Measurements from ENCODE around the gene EPN1. TPM values are rescaled to one million over a fixed set of nuclear protein-coding genes. Genes with fewer than 3 reads are reported as not detected.

The EPN1 gene
- total RNA-seq, 1 donor from 2014 or later = 65.2 TPM

DNA sequence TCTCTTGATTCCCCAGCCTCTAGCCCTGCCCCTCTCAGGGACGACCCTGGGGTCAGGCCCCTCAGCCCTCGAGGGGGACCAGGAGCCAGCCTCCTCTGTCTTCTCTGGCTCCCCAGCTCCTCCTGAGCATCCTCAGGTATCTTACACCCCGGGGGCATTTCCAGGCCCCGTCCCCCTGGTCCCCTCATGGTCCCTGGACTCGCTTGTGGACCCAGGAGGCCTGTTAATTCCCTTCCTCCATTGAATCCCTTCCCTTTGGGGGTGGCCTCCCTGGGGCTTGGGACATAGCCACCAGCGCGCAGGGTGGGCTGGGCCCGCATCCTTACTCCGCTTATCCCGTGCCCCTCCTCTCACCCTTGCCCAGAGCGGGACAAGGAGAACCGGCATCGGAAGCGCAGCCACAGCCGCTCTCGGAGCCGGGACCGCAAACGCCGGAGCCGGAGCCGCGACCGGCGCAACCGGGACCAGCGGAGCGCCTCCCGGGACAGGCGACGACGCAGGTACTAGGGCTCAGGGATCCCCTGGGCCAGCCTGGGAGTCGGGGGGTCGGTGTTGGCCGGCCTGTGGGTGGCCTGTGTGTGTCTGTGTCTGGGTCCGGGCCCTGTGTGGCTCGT, 16.1 kb upstream of the EPN1 start:
- DNase-seq (no peak), ATAC-seq (ENCODE audit: low read depth) (no peak)
- H3K27me3 Mint-ChIP-seq = no peaks in the 10 kb centered on the region
- ChIA-PET CTCF (no interaction called here), POLR2A (interaction anchor here (0.6 kb wide), 1 partner anchor 8 kb away, joined by 6 read pairs; no protein-coding TSS in a partner anchor)
- peaks cover 51% of the 10 kb centered on the region for H3K4me1 Mint-ChIP-seq
- TF ChIP-seq CTCF (IDR thresholded peaks at IDR 0.05) = no peak
- peaks cover 76% of the 10 kb centered on the region for H3K36me3 Mint-ChIP-seq (ENCODE audit: low read depth)
- intact Hi-C loops (cut with micrococcal nuclease) = no loop called here
- no peak overlapping the region for H3K27ac Mint-ChIP-seq
- no peak overlapping the region for H3K4me3 Mint-ChIP-seq
- no peaks in the 10 kb centered on the region for H3K9me3 Mint-ChIP-seq

DNA sequence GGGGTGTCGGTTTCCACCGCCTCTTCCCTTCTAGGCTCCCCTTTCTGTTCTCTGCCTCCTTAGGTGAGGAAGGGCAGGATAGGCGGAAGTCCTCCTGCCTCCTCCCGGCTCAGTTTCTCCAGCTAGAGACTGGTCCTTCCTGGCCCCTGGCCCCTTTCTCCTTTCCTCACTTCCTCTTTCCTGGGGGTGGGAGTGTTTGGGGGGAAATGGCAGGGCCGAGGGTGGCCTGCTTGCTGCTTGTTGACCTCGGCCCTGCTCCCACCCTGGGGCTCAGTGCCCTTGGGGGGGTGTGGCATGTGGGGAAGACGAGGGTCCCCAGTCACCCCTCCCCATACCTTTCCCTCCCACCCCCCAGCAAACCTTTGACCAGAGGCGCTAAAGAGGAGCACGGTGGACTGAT, 15.2 kb upstream of the EPN1 start:
- peaks cover 51% of the 10 kb centered on the region for H3K4me1 Mint-ChIP-seq
- intact Hi-C loops (cut with micrococcal nuclease) = no loop called here
- H3K27ac Mint-ChIP-seq = peak overlapping the region; percentile 47
- H3K9me3 Mint-ChIP-seq = no peaks in the 10 kb centered on the region
- H3K36me3 Mint-ChIP-seq (ENCODE audit: low read depth) = peaks cover 78% of the 10 kb centered on the region
- H3K27me3 Mint-ChIP-seq = no peaks in the 10 kb centered on the region
- H3K4me3 Mint-ChIP-seq = peak overlapping the region; percentile 59
- ChIA-PET POLR2A (interaction anchor here (0.6 kb wide), 1 partner anchor 14 kb away, joined by 5 read pairs; no protein-coding TSS in a partner anchor), CTCF (no interaction called here)
- TF ChIP-seq CTCF (IDR thresholded peaks at IDR 0.05) = no peak
- no peak for ATAC-seq (ENCODE audit: low read depth)
- no peak for DNase-seq

DNA sequence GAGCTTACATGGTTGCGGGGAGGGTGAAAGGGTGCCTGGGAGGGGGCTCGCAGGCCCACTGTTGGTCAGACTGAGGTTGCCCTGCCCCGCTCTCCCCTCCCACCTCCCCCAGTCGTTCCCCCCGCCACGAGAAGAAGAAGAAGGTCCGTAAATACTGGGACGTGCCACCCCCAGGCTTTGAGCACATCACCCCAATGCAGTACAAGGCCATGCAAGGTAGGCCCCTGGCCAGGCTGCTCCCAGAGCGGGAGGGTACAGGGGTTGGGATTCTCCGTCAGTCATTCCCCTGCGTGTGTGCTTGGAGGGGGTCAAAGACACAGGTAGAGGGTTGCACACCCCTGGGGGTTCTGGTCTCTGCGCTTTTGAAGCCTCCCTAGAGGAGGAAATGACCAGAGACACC, 14.6 kb upstream of the EPN1 start:
- Mint-ChIP-seq H3K36me3 (ENCODE audit: low read depth) (peaks cover 78% of the 10 kb centered on the region), H3K27me3 (no peaks in the 10 kb centered on the region), H3K4me3 (no peak overlapping the region), H3K27ac (peak overlapping the region; percentile 47), H3K4me1 (peaks cover 51% of the 10 kb centered on the region), H3K9me3 (no peaks in the 10 kb centered on the region)
- ChIA-PET POLR2A (no interaction called here), CTCF (no interaction called here)
- ATAC-seq (ENCODE audit: low read depth) (no peak), DNase-seq (no peak)
- intact Hi-C loops (cut with micrococcal nuclease) = no loop called here
- no peak for TF ChIP-seq CTCF (IDR thresholded peaks at IDR 0.05)

DNA sequence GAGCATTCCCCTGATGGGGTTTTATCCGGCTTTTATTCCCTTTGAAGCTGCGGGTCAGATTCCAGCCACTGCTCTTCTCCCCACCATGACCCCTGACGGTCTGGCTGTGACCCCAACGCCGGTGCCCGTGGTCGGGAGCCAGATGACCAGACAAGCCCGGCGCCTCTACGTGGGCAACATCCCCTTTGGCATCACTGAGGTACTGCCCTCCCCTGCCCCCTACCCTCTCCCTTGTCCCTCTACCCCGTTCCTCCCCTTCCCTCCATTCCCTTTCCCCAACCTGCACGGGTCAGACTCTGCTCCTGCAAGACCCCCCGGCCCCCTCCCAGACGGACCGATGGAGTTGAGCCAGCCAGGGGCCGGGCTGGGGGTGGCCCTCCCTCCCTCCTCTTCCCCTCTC, 14.0 kb upstream of the EPN1 start:
- peaks cover 47% of the 10 kb centered on the region for H3K4me1 Mint-ChIP-seq
- H3K36me3 Mint-ChIP-seq (ENCODE audit: low read depth) = peaks cover 78% of the 10 kb centered on the region
- H3K27ac Mint-ChIP-seq = no peak overlapping the region
- H3K4me3 Mint-ChIP-seq = no peak overlapping the region
- intact Hi-C loops (cut with micrococcal nuclease) = no loop called here
- POLR2A ChIA-PET = no interaction called here
- H3K9me3 Mint-ChIP-seq = no peaks in the 10 kb centered on the region
- ATAC-seq (ENCODE audit: low read depth) (no peak), DNase-seq (no peak)
- H3K27me3 Mint-ChIP-seq = no peaks in the 10 kb centered on the region
- CTCF ChIA-PET = no interaction called here
- TF ChIP-seq CTCF (IDR thresholded peaks at IDR 0.05) = no peak

DNA sequence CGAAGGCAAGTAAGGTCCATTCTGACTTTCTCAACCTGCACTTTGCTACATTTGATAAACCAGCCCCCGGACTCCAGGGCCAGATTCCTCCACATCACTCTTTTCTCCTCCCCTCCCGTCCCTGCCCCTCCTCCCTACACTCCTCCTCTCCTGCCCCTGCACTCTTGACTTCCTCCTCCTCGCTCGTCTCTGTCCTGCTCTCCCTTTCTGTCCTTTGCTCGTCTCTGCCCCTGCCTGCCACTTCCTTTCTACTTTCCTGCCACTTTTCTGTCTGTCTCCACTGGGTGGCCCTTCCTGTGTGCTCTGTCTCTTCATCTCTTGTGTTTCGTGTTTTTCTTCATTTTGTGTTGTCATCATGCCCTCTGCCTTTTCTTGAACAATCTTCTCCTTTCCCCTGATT, 13.2 kb upstream of the EPN1 start:
- ChIA-PET POLR2A (interaction anchor here (0.5 kb wide), 1 partner anchor 147 kb away, joined by 3 read pairs; no protein-coding TSS in a partner anchor), CTCF (no interaction called here)
- H3K9me3 Mint-ChIP-seq = no peaks in the 10 kb centered on the region
- H3K27me3 Mint-ChIP-seq = no peaks in the 10 kb centered on the region
- H3K4me1 Mint-ChIP-seq = peaks cover 39% of the 10 kb centered on the region
- peak overlapping the region; percentile 16 for H3K27ac Mint-ChIP-seq
- DNase-seq (no peak), ATAC-seq (ENCODE audit: low read depth) (no peak)
- intact Hi-C loops (cut with micrococcal nuclease) = no loop called here
- H3K36me3 Mint-ChIP-seq (ENCODE audit: low read depth) = peaks cover 81% of the 10 kb centered on the region
- no peak for TF ChIP-seq CTCF (IDR thresholded peaks at IDR 0.05)
- H3K4me3 Mint-ChIP-seq = no peak overlapping the region

Data from activated B cell treated with CpG ODN at 0.5 μM for 24 hours (primary cell).